HepG2 (cell line): ENCODE data around the gene MTMR10. TPM values are rescaled to one million over a fixed set of nuclear protein-coding genes. Genes with fewer than 3 reads are reported as not detected.

ENCODE experiments used
- ATAC-seq: fragments of 200-7000 bp; cut with Tn5 transposase; 3 replicates; pipeline ENCODE4 v1.9.1; 2020; ENCODE audit warnings: mild to moderate bottlenecking, moderate library complexity
- BruUV-seq: library from RNA; stranded (reverse); fragments of 400-500 nt; replicated peaks from 2 replicates; lab custom pipeline; 2021; lab: Mats Ljungman, UMichigan
- CTCF ChIA-PET: fragments of 300-600 bp; formaldehyde crosslinking; extraction: SDS; loops from one replicate; lab custom pipeline; 2021; ENCODE audit warnings: low total read pairs, inconsistent platforms, low intra/inter-chr PET ratio; lab: Yijun Ruan, JAX
- POLR2A ChIA-PET: fragments of 350-600 bp; sonication (Branson Sonifier 250); formaldehyde crosslinking; loops from one replicate; lab custom pipeline; 2020; ENCODE audit warnings: antibody characterized with exemption, inconsistent platforms; lab: Yijun Ruan, JAX
- DNase-seq: peaks from one replicate; pipeline ENCODE4 v3.0.0-alpha.2; 2015; ENCODE audit warnings: low spot score
- FAIRE-seq: peaks from 3 replicates; lab custom pipeline; 2011; peaks lifted over from hg19 to GRCh38; lab: Jason Lieb, UNC
- H2AFZ ChIP-seq: one replicate; pipeline ENCODE4 v1.6.1; 2011; ENCODE audit warnings: low read length, inconsistent platforms
- H3K27ac ChIP-seq: fragments of 300-600 bp; 3 replicates; pipeline ENCODE4 v1.8.0; 2011; ENCODE audit warnings: mixed run types, mild to moderate bottlenecking, mixed read lengths, low read length, inconsistent platforms; ENCODE audit not compliant: insufficient read depth; ENCODE audit errors: extremely low read length
- H3K27me3 ChIP-seq, 2 experiments: fragments of 200-600 bp in 1 of 2; 2 replicates in 1 of 2; 3 replicates in 1 of 2; pipeline versions ENCODE4 v1.6.0 to v1.8.0; 2011; ENCODE audit warnings: low read length in 2 of 2, mild to moderate bottlenecking in 2 of 2, moderate library complexity in 2 of 2, inconsistent platforms in 1 of 2; ENCODE audit not compliant: insufficient read depth in 2 of 2, control insufficient read depth in 1 of 2
- H3K36me3 ChIP-seq, 2 experiments: fragments of 200-600 bp in 1 of 2; replicated peaks in 1 of 2; 2 replicates in 1 of 2; 3 replicates in 1 of 2; pipeline versions ENCODE4 v1.5.1 to v1.8.0; 2011; ENCODE audit warnings: low read length in 2 of 2, inconsistent platforms in 1 of 2; ENCODE audit not compliant: insufficient read depth in 2 of 2, control insufficient read depth in 1 of 2
- H3K4me1 ChIP-seq: 2 replicates; pipeline ENCODE4 v1.5.1; 2012; ENCODE audit warnings: low read length, inconsistent platforms; ENCODE audit not compliant: insufficient read depth
- H3K4me2 ChIP-seq: 2 replicates; pipeline ENCODE4 v1.6.0; 2011; ENCODE audit warnings: low read depth, low read length, inconsistent platforms
- H3K4me3 ChIP-seq, 3 experiments: fragments of 200-600 bp in 1 of 3; sonication (generic), shearing (Covaris generic) in 1 of 3; replicated peaks in 1 of 3; 2 replicates each; pipeline ENCODE4 v1.5.1; 2011 to 2016; ENCODE audit warnings: low read length in 3 of 3, inconsistent platforms in 2 of 3, low read depth in 2 of 3, mild to moderate bottlenecking in 2 of 3, control low read depth in 1 of 3, mixed read lengths in 1 of 3; ENCODE audit not compliant: insufficient read depth in 1 of 3
- H3K79me2 ChIP-seq: one replicate; pipeline ENCODE4 v1.6.1; 2011; ENCODE audit warnings: low read length, inconsistent platforms; ENCODE audit not compliant: insufficient read depth
- H3K9ac ChIP-seq: 2 replicates; pipeline ENCODE4 v1.6.0; 2011; ENCODE audit warnings: mild to moderate bottlenecking, low read depth, low read length, inconsistent platforms; ENCODE audit not compliant: insufficient read depth
- H3K9me3 ChIP-seq: 2 replicates; pipeline ENCODE4 v1.5.1; 2012; ENCODE audit warnings: mild to moderate bottlenecking, low read length
- H4K20me1 ChIP-seq: 2 replicates; pipeline ENCODE4 v1.6.0; 2011; ENCODE audit warnings: inconsistent platforms, mild to moderate bottlenecking, low read length, moderate library complexity; ENCODE audit not compliant: insufficient read depth
- AHDC1 ChIP-seq: sonication (generic); formaldehyde crosslinking; IDR thresholded peaks from 2 replicates; pipeline ENCODE4 v1.5.1; 2020; ENCODE audit warnings: mild to moderate bottlenecking, missing genetic modification reagents, borderline replicate concordance
- MXD4 ChIP-seq: IDR thresholded peaks from 2 replicates; pipeline ENCODE4 v1.6.1; 2016; ENCODE audit warnings: mild to moderate bottlenecking, missing biosample characterization, missing genetic modification reagents
- ZNF558 ChIP-seq: sonication (generic); formaldehyde crosslinking; IDR thresholded peaks from 2 replicates; pipeline ENCODE4 v1.9.0; 2022; ENCODE audit warnings: mild to moderate bottlenecking, missing genetic modification reagents, borderline replicate concordance
- WGBS: methylation state at CpG from one replicate; pipeline ENCODE4 v1.1.6; 2017; ENCODE audit warnings: low lambda C conversion rate; 5-methylcytosine and 5-hydroxymethylcytosine counted together
- in situ Hi-C: cut with HindIII; loops from 2 replicates; pipeline ENCODE4 v1.10.0; 2017; ENCODE audit warnings: low pct_unique_long_range_greater_than_20kb; ENCODE audit not compliant: extremely low pct_ligation_motif_present
- intact Hi-C: fragments of 100-400 bp; cut with micrococcal nuclease; formaldehyde crosslinking; loops from one replicate; pipeline ENCODE4 v1.10.0; 2022; ENCODE audit not compliant: unreplicated experiment
- polyA plus RNA-seq, 8 experiments: library from polyadenylated mRNA; depleted of rRNA in 3 of 8; stranded (reverse) in 7 of 8; unstranded in 1 of 8; fragments of >200 nt; fragmentation: Illumina TruSeq in 4 of 8; extraction: Trizol in 4 of 8; gene quantifications; 2 replicates each; pipeline versions ENCODE4 v1.2.1 to v1.2.3, GENCODE V29; 2011 to 2016; ENCODE audit warnings: low read depth in 4 of 8, missing spikeins in 1 of 8, mixed read lengths in 1 of 8; ENCODE audit not compliant: insufficient read depth in 1 of 8
- total RNA-seq, 5 experiments: library from RNA; depleted of rRNA; stranded (reverse); fragments of >200 nt; fragmentation: Illumina TruSeq; extraction: Trizol; gene quantifications; 2 replicates each; pipeline ENCODE4 v1.2.3, GENCODE V29; 2016; ENCODE audit warnings: low read depth in 1 of 5
- TF ChIP-seq, protein P1 (sequence below): sonication (generic); formaldehyde crosslinking; IDR thresholded peaks from 2 replicates; pipeline ENCODE4 v1.4.0; 2020; ENCODE audit warnings: missing genetic modification reagents, borderline replicate concordance

MTMR10 gene
- total and polyA plus RNA-seq, 2 of the 13 experiments (the other 11 are each of a cell fraction or from before 2014, with no cell fraction given), result 10.2 to 17.4 TPM

DNA sequence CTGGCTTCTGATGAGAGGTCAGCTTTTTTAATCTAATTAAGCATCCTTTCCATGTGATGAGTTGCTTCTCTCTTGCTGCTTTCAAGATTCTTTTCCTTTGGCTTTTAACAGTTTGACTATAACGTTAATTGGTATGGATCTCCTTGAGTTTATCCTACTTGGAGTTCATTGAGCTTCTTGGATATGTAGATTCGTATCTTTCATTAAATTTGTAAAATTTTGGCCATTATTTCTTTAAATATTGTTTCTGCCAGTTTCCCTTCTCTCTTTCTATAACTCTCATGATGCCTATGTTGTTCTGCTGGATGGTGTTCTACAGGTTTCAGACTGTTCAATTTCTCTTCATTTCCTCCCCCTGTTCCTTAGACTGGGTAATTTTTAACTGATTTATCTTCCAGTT lies 21.0 kb upstream of the MTMR10 start:
- WGBS, result 38% methylated on average over 2 of the region's 2 CpGs
- ATAC-seq (no peak), FAIRE-seq (no peak), DNase-seq (no peak)
- Histone ChIP-seq H4K20me1 (no peaks in the 10 kb centered on the region), H3K4me3 (no peak overlapping the region), H3K4me1 (peaks cover 17% of the 10 kb centered on the region), H3K9me3 (peaks cover 13% of the 10 kb centered on the region), H2AFZ (no peak overlapping the region), H3K4me2 (no peak overlapping the region), H3K79me2 (no peaks in the 10 kb centered on the region), H3K9ac (no peak overlapping the region), H3K27ac (no peak overlapping the region), H3K27me3 (no peaks in the 10 kb centered on the region), H3K36me3 (no peaks in the 10 kb centered on the region)
- ChIA-PET CTCF (no interaction called here), POLR2A (interaction anchor here (2.4 kb wide), 1 partner anchor 21 kb away, joined by 21 read pairs; the partner anchor contains the start of gene MTMR10)
- in situ Hi-C loops (no loop called here), intact Hi-C loops (loop anchor here (5.0 kb wide), 1 partner anchor 75 kb away; no protein-coding TSS in a partner anchor)
- TF ChIP-seq AHDC1 (no peak), ZNF558 (peak; percentile 41; the same call in 1 of the 2 replicates), MXD4 (CRISPR knock-in tag) (no peak)
- TF ChIP-seq, protein P1, sequence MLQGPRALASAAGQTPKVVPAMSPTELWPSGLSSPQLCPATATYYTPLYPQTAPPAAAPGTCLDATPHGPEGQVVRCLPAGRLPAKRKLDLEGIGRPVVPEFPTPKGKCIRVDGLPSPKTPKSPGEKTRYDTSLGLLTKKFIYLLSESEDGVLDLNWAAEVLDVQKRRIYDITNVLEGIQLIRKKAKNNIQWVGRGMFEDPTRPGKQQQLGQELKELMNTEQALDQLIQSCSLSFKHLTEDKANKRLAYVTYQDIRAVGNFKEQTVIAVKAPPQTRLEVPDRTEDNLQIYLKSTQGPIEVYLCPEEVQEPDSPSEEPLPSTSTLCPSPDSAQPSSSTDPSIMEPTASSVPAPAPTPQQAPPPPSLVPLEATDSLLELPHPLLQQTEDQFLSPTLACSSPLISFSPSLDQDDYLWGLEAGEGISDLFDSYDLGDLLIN, result no peak
- BruUV-seq, result no TSS peak
